ENCODE data around the gene ROR1.
"Not testable (repeated sequence)": the region's sequence is repeated elsewhere in the genome, so short reads cannot be mapped to it uniquely, and the experiment has no call there.

GRCh38 chr1:63787270-63787669, 13.5 kb downstream of the ROR1 start:
- TF ChIP-seq CTCF (conservative IDR thresholded peaks at IDR 0.05); EZH2 (IDR thresholded peaks at IDR 0.05; ENCODE audit: low read depth): not testable (repeated sequence)
